Esophagus muscularis mucosa (tissue), 4 donors: ENCODE data around the gene ARHGAP6. TPM values are rescaled to one million over a fixed set of nuclear protein-coding genes. Genes with fewer than 3 reads are reported as not detected.

ENCODE experiments used
- DNase-seq: peaks from one replicate; pipeline ENCODE4 v3.0.0-alpha.2; 2017; ENCODE audit errors: extremely low spot score
- H3K27ac ChIP-seq, 4 donors: fragments of 200-600 bp; sonication (generic); replicated peaks in 1 of 4; 1 replicate in 3 of 4; 2 replicates in 1 of 4; pipeline ENCODE4 v1.5.1; 2016 to 2019; ENCODE audit warnings: mild to moderate bottlenecking in 1 of 4
- H3K27me3 ChIP-seq, 4 donors: fragments of 200-600 bp; sonication (generic); one replicate each; pipeline versions ENCODE4 v1.5.1 to v1.6.0; 2016 to 2019
- H3K36me3 ChIP-seq, 4 donors: fragments of 200-600 bp; sonication (generic); one replicate each; pipeline ENCODE4 v1.5.1; 2016 to 2019
- H3K4me1 ChIP-seq, 4 donors: fragments of 200-600 bp; sonication (generic); one replicate each; pipeline ENCODE4 v1.5.1; 2016 to 2019
- H3K4me3 ChIP-seq, 4 donors: fragments of 200-600 bp; sonication (generic); 1 replicate in 2 of 4; 2 replicates in 2 of 4; pipeline ENCODE4 v1.5.1; 2016 to 2019; ENCODE audit warnings: mild to moderate bottlenecking in 4 of 4, moderate library complexity in 1 of 4
- H3K9me3 ChIP-seq, 4 donors: fragments of 200-600 bp; sonication (generic); 1 replicate in 3 of 4; 2 replicates in 1 of 4; pipeline ENCODE4 v1.5.1; 2016 to 2019
- EP300 ChIP-seq: sonication (generic); formaldehyde crosslinking; IDR thresholded peaks from one replicate; pipeline ENCODE4 v1.6.1; 2017; ENCODE audit warnings: antibody characterized with exemption
- POLR2A ChIP-seq: fragments of 450-650 bp; IDR thresholded peaks from one replicate; pipeline ENCODE4 v1.6.1; 2017; ENCODE audit warnings: antibody characterized with exemption, moderate library complexity, mild to moderate bottlenecking, low read depth
- POLR2AphosphoS5 ChIP-seq, 2 donors: sonication (generic); formaldehyde crosslinking; IDR thresholded peaks; one replicate each; pipeline ENCODE4 v1.6.1; 2017; ENCODE audit warnings: antibody characterized with exemption in 2 of 2
- WGBS: methylation state at CpG from one replicate; pipeline ENCODE4 v1.1.5; 2018; 5-methylcytosine and 5-hydroxymethylcytosine counted together
- intact Hi-C: fragments of 100-400 bp; cut with DNase I; formaldehyde crosslinking; loops from one replicate; pipeline ENCODE4 v1.15.1; 2023
- total RNA-seq, 4 donors: library from RNA; depleted of rRNA; stranded (reverse); fragments of >200 nt; gene quantifications; one replicate each; pipeline versions ENCODE4 v1.1.0 to v1.2.1, GENCODE V29; 2016
- TF ChIP-seq, protein P1 (sequence below), 3 experiments: fragments of 200-600 bp in 2 of 3; fragments of 450-650 bp in 1 of 3; sonication (generic) in 2 of 3; IDR thresholded peaks; one replicate each; pipeline ENCODE4 v1.5.1; 2017 to 2019; ENCODE audit warnings: antibody characterized with exemption in 3 of 3, mild to moderate bottlenecking in 2 of 3, moderate library complexity in 1 of 3

ARHGAP6 gene
- total RNA-seq, 4 donors from 2014 or later, result 25.2 to 44.8 (median 30.6) TPM

DNA sequence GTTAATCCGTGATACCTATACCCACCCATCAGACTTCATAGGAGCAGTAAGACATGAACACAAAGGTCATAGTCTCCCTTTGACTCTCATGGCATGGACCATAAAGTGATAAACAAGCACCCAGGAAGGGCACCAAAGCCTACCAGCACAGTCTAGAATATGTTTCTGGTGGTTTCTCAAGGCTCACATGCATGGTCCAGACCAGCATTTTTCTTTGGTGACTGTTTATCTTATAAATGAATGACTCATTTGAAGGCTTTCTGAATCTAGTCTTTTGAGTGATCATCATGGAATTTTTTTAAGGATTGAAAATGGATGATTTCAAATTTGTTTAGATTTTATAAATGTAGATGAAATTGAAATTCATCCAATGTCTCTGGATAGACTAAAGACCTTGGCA, 404.5 kb downstream of the ARHGAP6 start:
- H3K4me1 ChIP-seq, result peaks cover 0 to 14% (median 5%) of the 10 kb centered on the region in 4 donors
- no peaks in the 10 kb centered on the region for H3K27me3 ChIP-seq
- no peaks in the 10 kb centered on the region for H3K36me3 ChIP-seq
- H3K27ac ChIP-seq, result no peak overlapping the region
- DNase-seq, result no peak
- H3K9me3 ChIP-seq, result no peaks in the 10 kb centered on the region
- intact Hi-C loops, result no loop called here
- no peak overlapping the region for H3K4me3 ChIP-seq
- WGBS, result 84% methylated on average over 1 of the region's 1 CpG
- TF ChIP-seq, protein P1, sequence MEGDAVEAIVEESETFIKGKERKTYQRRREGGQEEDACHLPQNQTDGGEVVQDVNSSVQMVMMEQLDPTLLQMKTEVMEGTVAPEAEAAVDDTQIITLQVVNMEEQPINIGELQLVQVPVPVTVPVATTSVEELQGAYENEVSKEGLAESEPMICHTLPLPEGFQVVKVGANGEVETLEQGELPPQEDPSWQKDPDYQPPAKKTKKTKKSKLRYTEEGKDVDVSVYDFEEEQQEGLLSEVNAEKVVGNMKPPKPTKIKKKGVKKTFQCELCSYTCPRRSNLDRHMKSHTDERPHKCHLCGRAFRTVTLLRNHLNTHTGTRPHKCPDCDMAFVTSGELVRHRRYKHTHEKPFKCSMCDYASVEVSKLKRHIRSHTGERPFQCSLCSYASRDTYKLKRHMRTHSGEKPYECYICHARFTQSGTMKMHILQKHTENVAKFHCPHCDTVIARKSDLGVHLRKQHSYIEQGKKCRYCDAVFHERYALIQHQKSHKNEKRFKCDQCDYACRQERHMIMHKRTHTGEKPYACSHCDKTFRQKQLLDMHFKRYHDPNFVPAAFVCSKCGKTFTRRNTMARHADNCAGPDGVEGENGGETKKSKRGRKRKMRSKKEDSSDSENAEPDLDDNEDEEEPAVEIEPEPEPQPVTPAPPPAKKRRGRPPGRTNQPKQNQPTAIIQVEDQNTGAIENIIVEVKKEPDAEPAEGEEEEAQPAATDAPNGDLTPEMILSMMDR (IDR thresholded peaks at IDR 0.05), result no peak
- TF ChIP-seq POLR2AphosphoS5 (IDR thresholded peaks at IDR 0.05), result no peak
- TF ChIP-seq EP300, result no peak
- no peak for TF ChIP-seq POLR2A

DNA sequence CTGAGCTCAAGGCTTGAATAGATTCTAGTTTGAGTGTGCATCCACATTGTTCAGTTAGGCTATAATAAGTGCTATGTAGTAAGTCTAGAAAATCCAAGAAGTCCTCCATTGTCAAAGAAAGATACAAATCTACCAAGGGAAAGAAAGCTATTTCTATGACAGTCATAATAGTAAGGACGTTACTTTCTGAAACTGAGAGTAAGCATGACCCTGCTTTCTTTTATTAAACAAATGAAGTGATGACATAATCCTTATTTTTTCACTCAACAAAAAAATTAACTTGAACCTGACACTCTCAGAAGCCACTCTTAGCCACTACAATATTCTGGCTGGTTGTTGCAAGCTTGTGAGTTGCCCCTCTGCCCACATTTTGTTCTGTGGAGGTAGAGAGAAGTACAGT, 406.3 kb downstream of the ARHGAP6 start:
- no peaks in the 10 kb centered on the region for H3K36me3 ChIP-seq
- TF ChIP-seq POLR2AphosphoS5 (IDR thresholded peaks at IDR 0.05) (no peak), POLR2A (no peak), EP300 (no peak)
- TF ChIP-seq, protein P1 (IDR thresholded peaks at IDR 0.05), result no peak
- intact Hi-C loops, result no loop called here
- no peaks in the 10 kb centered on the region for H3K27me3 ChIP-seq
- H3K27ac ChIP-seq, result no peak overlapping the region
- DNase-seq, result no peak
- WGBS, result 32% methylated on average over 1 of the region's 1 CpG
- no peak overlapping the region for H3K4me3 ChIP-seq
- peaks cover 0 to 5% (median 2%) of the 10 kb centered on the region in 4 donors for H3K4me1 ChIP-seq
- H3K9me3 ChIP-seq, result no peaks in the 10 kb centered on the region

DNA sequence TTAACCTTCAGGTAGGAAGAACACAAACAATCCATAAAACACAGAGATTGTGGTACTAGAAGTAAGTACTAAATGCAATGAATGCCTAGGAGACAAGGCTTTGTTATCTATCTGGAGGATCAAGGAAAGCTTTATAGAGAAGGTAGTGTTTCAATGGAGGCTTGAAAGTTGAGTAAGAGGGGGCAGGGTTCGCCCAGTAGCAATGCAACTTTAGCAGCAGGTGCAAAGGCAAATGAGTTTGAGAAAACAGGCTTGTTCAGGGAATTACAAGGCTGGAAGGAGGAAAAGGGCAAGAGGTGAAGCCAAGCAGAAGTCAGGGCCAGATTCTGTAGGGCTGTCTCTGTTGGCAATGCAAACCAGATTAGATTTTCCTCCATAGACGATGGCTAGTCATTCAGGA, 408.0 kb downstream of the ARHGAP6 start:
- Histone ChIP-seq H3K9me3 (no peaks in the 10 kb centered on the region), H3K4me1 (peaks cover 0 to 5% (median 2%) of the 10 kb centered on the region in 4 donors), H3K27me3 (no peaks in the 10 kb centered on the region), H3K27ac (no peak overlapping the region), H3K36me3 (peaks cover 0 to 2% (median 0%) of the 10 kb centered on the region in 4 donors), H3K4me3 (no peak overlapping the region)
- TF ChIP-seq, protein P1 (IDR thresholded peaks at IDR 0.05), result no peak
- TF ChIP-seq EP300 (no peak), POLR2A (no peak), POLR2AphosphoS5 (IDR thresholded peaks at IDR 0.05) (no peak)
- WGBS, result 79% methylated on average over 2 of the region's 2 CpGs
- no peak for DNase-seq
- intact Hi-C loops, result no loop called here

DNA sequence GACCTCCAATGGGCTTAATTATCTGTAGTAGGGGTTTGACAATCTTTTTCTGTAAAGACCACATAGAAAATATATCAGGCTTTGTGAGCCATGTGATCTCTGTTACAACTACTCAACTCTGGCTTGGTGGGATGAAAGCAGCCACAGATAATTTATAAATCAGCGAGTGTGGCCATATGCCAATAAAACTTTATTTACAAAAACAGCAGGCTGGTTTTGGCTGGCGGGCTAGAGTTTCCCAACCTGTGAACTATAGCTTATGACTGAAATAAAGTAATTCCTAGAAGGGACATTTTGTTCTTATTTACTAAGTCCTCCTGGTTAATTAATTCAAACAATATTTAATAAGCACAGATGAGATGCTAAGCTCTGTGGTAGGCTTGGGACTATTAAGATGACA, 408.4 kb downstream of the ARHGAP6 start:
- TF ChIP-seq, protein P1 (IDR thresholded peaks at IDR 0.05), result no peak
- no peak for TF ChIP-seq EP300
- TF ChIP-seq POLR2AphosphoS5 (IDR thresholded peaks at IDR 0.05), result no peak
- TF ChIP-seq POLR2A, result no peak
- DNase-seq, result no peak
- Histone ChIP-seq H3K36me3 (peaks cover 0 to 2% (median 0%) of the 10 kb centered on the region in 4 donors), H3K27ac (no peak overlapping the region), H3K4me1 (peaks cover 0 to 5% (median 2%) of the 10 kb centered on the region in 4 donors), H3K9me3 (no peaks in the 10 kb centered on the region), H3K4me3 (no peak overlapping the region), H3K27me3 (no peaks in the 10 kb centered on the region)
- WGBS, result 61% methylated on average over 2 of the region's 2 CpGs
- intact Hi-C loops, result no loop called here

DNA sequence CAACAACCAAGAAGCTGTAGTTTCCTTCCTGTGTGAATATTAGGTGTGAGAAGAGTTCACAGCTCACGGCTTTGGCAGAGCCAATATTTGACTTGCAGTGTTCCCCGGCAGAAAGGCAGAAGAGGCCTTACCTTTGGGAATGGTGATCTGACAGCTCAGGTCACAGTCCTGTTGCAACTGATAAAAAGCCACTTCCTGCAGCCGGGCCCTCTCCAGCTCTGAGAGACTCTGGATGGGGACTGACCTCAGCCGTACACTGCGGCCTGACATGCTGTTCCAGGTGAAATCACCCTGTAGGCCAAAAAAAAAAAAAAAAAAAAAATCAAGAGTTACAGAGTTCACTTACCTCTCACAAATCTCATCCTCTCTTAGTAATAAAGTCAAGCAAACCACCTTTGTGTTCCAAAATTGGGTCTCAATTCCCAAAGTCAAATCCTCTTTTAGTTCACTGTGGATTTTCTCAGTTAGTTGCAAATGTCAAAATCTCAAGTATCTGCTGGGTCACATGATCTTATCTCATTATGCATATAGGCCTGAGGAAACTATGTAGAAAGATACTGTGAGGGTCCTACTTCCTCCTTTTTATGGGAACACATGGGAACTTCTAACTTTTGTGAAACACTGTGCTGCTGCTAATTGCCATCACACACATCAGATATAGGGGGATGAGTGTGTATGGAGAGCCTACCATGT, 411.2 kb downstream of the ARHGAP6 start:
- 89% methylated on average over 5 of the region's 5 CpGs for WGBS
- Histone ChIP-seq H3K36me3 (peaks cover 0 to 2% (median 0%) of the 10 kb centered on the region in 4 donors), H3K27ac (no peak overlapping the region), H3K27me3 (no peaks in the 10 kb centered on the region), H3K4me1 (no peaks in the 10 kb centered on the region), H3K9me3 (no peaks in the 10 kb centered on the region), H3K4me3 (no peak overlapping the region)
- intact Hi-C loops, result no loop called here
- no peak for DNase-seq
- TF ChIP-seq POLR2A (no peak), EP300 (no peak), POLR2AphosphoS5 (IDR thresholded peaks at IDR 0.05) (no peak)
- TF ChIP-seq, protein P1 (IDR thresholded peaks at IDR 0.05), result no peak
